GM12878 (cell line): Measurements from ENCODE around the gene ABT1. TPM values are rescaled to one million over a fixed set of nuclear protein-coding genes. Genes with fewer than 3 reads are reported as not detected.

Source experiments
- ATAC-seq: fragments of 200-7000 bp; cut with Tn5 transposase; 3 replicates; pipeline ENCODE4 v1.9.1; 2020; ENCODE audit warnings: mild to moderate bottlenecking, moderate library complexity
- BruUV-seq: library from RNA; stranded (reverse); fragments of 400-500 nt; replicated peaks from 2 replicates; lab custom pipeline; 2021; lab: Mats Ljungman, UMichigan
- CTCF ChIA-PET: fragments of 300-600 bp; sonication (Branson Sonifier 250); formaldehyde crosslinking; extraction: SDS; loops from one replicate; lab custom pipeline; 2021; ENCODE audit warnings: inconsistent platforms; lab: Yijun Ruan, JAX
- POLR2A ChIA-PET: fragments of 350-600 bp; formaldehyde crosslinking; extraction: SDS; loops from one replicate; lab custom pipeline; 2021; ENCODE audit warnings: inconsistent platforms; lab: Charles Lee
- RAD21 ChIA-PET: fragments of 300-600 bp; sonication (Branson Sonifier 250); formaldehyde crosslinking; loops from one replicate; lab custom pipeline; 2023; ENCODE audit warnings: antibody characterized with exemption; ENCODE audit not compliant: unreplicated experiment; lab: Charles Lee
- SMC1A ChIA-PET: fragments of 300-600 bp; sonication (Branson Sonifier 250); formaldehyde crosslinking; loops from one replicate; lab custom pipeline; 2023; ENCODE audit not compliant: unreplicated experiment, uncharacterized antibody; lab: Charles Lee
- DNase-seq: peaks from one replicate; pipeline ENCODE4 v3.0.0-alpha.2; 2011; ENCODE audit warnings: low read depth, low spot score
- FAIRE-seq: peaks from 3 replicates; lab custom pipeline; 2011; peaks lifted over from hg19 to GRCh38; lab: Jason Lieb, UNC
- H2AFZ ChIP-seq: 2 replicates; pipeline ENCODE4 v1.6.0; 2011; ENCODE audit warnings: low read depth, low read length, control low read depth; ENCODE audit not compliant: control insufficient read depth
- H3K27ac ChIP-seq: 2 replicates; pipeline ENCODE4 v1.5.1; 2011; ENCODE audit warnings: control low read depth; ENCODE audit not compliant: control insufficient read depth, insufficient read depth
- H3K27me3 ChIP-seq, 2 experiments: replicated peaks in 1 of 2; 2 replicates each; pipeline versions ENCODE4 v1.6.0 to v1.6.1; 2011; ENCODE audit warnings: low read length in 1 of 2; ENCODE audit not compliant: control insufficient read depth in 2 of 2, insufficient read depth in 2 of 2
- H3K36me3 ChIP-seq, 2 experiments: 2 replicates each; pipeline ENCODE4 v1.5.1; 2011; ENCODE audit warnings: low read length in 1 of 2; ENCODE audit not compliant: control insufficient read depth in 2 of 2, insufficient read depth in 2 of 2
- H3K4me1 ChIP-seq: 2 replicates; pipeline ENCODE4 v1.6.1; 2011; ENCODE audit warnings: mild to moderate bottlenecking, low read length, moderate library complexity, mixed read lengths; ENCODE audit not compliant: control insufficient read depth, insufficient read depth
- H3K4me2 ChIP-seq: 2 replicates; pipeline ENCODE4 v1.6.0; 2011; ENCODE audit warnings: control low read depth; ENCODE audit not compliant: control insufficient read depth, insufficient read depth
- H3K4me3 ChIP-seq: fragments of 200-600 bp; sonication (generic); 2 replicates; pipeline ENCODE4 v1.5.1; 2016
- H3K79me2 ChIP-seq: 2 replicates; pipeline ENCODE4 v1.6.0; 2011; ENCODE audit warnings: low read length; ENCODE audit not compliant: control insufficient read depth, insufficient read depth
- H3K9ac ChIP-seq: 2 replicates; pipeline ENCODE4 v1.8.0; 2011; ENCODE audit warnings: low read length, control low read depth, mixed read lengths; ENCODE audit not compliant: control insufficient read depth, insufficient read depth
- H3K9me3 ChIP-seq: replicated peaks from 3 replicates; pipeline ENCODE4 v1.5.1; 2011; ENCODE audit warnings: mild to moderate bottlenecking, low read length; ENCODE audit not compliant: control insufficient read depth, insufficient read depth
- H4K20me1 ChIP-seq: 2 replicates; pipeline ENCODE4 v1.6.0; 2011; ENCODE audit not compliant: control insufficient read depth, insufficient read depth
- NR2C2 ChIP-seq: IDR thresholded peaks from 2 replicates; pipeline ENCODE4 v1.6.1; 2011; ENCODE audit warnings: borderline replicate concordance, low read depth; ENCODE audit not compliant: control insufficient read depth, insufficient read length
- WGBS: methylation state at CpG from one replicate; pipeline ENCODE4 v1.1.6; 2016; ENCODE audit warnings: low lambda C conversion rate; ENCODE audit not compliant: insufficient replicate concordance, insufficient coverage; ENCODE audit errors: missing lambda C conversion rate; 5-methylcytosine and 5-hydroxymethylcytosine counted together
- in situ Hi-C: fragments of 300-500 bp; cut with MboI; formaldehyde crosslinking; loops from 9 replicates; pipeline ENCODE4 v1.14.3; 2018; ENCODE audit warnings: mixed read lengths
- intact Hi-C: fragments of 100-400 bp; cut with micrococcal nuclease; formaldehyde crosslinking; loops from one replicate; pipeline ENCODE4 v1.14.2; 2022; ENCODE audit not compliant: unreplicated experiment
- polyA plus RNA-seq, 11 experiments: library from polyadenylated mRNA; depleted of rRNA in 4 of 11; unstranded in 6 of 11; stranded (reverse) in 5 of 11; fragments of >200 nt; fragmentation: Nextera tagmentation in 4 of 11; fragmentation: Illumina TruSeq in 1 of 11; extraction: Ambion mirVana in 4 of 11; extraction: Trizol in 1 of 11; gene quantifications; 1 replicate in 1 of 11; 2 replicates in 10 of 11; pipeline versions ENCODE4 v1.2.1 to v1.2.3, GENCODE V29; 2011 to 2016; ENCODE audit warnings: inconsistent platforms in 2 of 11, missing spikeins in 2 of 11, low read depth in 1 of 11
- total RNA-seq, 4 experiments: library from RNA; depleted of rRNA in 3 of 4; stranded (reverse); fragments of >200 nt in 3 of 4; fragmentation: Illumina TruSeq in 1 of 4; extraction: Trizol in 1 of 4; gene quantifications; 2 replicates each; pipeline versions ENCODE4 v1.2.1 to v1.2.3, GENCODE V29; 2013 to 2021
- TF ChIP-seq, protein P1 (sequence below): IDR thresholded peaks from 2 replicates; pipeline ENCODE4 v1.6.1; 2011; ENCODE audit warnings: low read depth, low read length, improper control_type of control experiment, borderline replicate concordance
- TF ChIP-seq, protein P2 (sequence below): fragments of 450-650 bp; IDR thresholded peaks from 2 replicates; pipeline ENCODE4 v1.6.1; 2016; ENCODE audit warnings: mild to moderate bottlenecking

The ABT1 gene
- total and polyA plus RNA-seq, 10 of the 15 experiments (the other 5 are each of a cell fraction or from before 2014, with no cell fraction given): 8.4 to 43.5 (median 28.2) TPM

DNA sequence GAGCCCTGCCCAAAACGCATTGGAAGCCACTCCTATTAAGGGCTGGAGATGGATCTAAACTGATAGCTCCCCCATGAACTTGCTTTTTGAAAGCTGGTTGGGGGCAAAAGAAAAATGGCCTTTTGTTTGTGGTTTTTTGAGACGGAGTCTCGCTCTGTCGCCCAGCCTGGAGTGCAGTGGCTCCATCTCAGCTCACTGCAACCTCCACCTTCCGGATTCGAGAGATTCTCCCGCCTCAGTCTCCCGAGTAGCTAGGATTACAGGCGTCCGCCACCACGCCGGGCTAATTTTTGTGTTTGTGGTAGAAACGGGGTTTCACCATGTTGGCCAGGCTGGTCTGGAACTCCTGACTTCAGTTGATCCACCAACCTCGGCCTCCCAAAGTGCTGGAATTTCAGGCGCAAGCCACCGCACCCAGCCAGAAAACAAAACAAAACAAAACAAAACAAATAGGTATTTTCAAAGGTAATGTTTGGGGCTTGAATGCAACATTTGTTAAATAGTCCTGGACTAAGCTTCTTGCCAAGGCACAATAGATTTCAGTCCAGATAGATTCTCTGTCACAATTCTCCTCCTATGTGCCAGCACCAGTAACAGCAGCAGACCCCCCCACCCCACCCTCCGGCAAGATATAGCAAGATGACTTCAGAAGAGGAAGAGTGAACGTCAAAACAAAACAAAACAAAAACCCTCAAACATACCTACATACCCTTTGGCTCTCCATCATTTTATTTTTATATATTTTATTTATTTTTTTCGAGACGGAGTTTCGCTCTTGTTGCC lies 26.5 kb upstream of the ABT1 start:
- DNase-seq (no peak), ATAC-seq (no peak), FAIRE-seq (no peak)
- Histone ChIP-seq H3K4me2 (0 out of 2 replicates have a peak overlapping the region, but pooled peaks have one; percentile 86), H2AFZ (no peak overlapping the region), H3K9me3 (no peaks in the 10 kb centered on the region), H3K36me3 (no peaks in the 10 kb centered on the region), H3K27me3 (no peaks in the 10 kb centered on the region), H4K20me1 (no peaks in the 10 kb centered on the region), H3K4me3 (no peak overlapping the region), H3K27ac (no peak overlapping the region), H3K4me1 (peaks cover 13% of the 10 kb centered on the region), H3K79me2 (no peaks in the 10 kb centered on the region), H3K9ac (no peak overlapping the region)
- 77% methylated on average over 21 of the region's 21 CpGs for WGBS
- TF ChIP-seq, protein P1, sequence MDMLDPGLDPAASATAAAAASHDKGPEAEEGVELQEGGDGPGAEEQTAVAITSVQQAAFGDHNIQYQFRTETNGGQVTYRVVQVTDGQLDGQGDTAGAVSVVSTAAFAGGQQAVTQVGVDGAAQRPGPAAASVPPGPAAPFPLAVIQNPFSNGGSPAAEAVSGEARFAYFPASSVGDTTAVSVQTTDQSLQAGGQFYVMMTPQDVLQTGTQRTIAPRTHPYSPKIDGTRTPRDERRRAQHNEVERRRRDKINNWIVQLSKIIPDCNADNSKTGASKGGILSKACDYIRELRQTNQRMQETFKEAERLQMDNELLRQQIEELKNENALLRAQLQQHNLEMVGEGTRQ: no peak
- TF ChIP-seq, protein P2, sequence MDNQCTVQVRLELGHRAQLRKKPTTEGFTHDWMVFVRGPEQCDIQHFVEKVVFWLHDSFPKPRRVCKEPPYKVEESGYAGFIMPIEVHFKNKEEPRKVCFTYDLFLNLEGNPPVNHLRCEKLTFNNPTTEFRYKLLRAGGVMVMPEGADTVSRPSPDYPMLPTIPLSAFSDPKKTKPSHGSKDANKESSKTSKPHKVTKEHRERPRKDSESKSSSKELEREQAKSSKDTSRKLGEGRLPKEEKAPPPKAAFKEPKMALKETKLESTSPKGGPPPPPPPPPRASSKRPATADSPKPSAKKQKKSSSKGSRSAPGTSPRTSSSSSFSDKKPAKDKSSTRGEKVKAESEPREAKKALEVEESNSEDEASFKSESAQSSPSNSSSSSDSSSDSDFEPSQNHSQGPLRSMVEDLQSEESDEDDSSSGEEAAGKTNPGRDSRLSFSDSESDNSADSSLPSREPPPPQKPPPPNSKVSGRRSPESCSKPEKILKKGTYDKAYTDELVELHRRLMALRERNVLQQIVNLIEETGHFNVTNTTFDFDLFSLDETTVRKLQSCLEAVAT: peak; percentile 51; the same call in 1 of the 2 replicates
- no peak for TF ChIP-seq NR2C2
- BruUV-seq: no TSS peak
- intact Hi-C loops (no loop called here), in situ Hi-C loops (no loop called here)
- POLR2A ChIA-PET: interaction anchor here (0.5 to 1.8 kb wide), 11 partner anchors 14 to 298 kb away, joined by 3 to 5 read pairs (median 3); partner anchors contain the start of gene HMGN4
- SMC1A ChIA-PET: interaction anchor here (0.6 to 4.3 kb wide), 22 partner anchors 9 to 447 kb away, joined by 3 to 44 read pairs (median 7); partner anchors contain the start of genes ABT1 and HMGN4
- CTCF ChIA-PET: interaction anchor here (0.8 to 6.0 kb wide), 27 partner anchors 14 to 397 kb away, joined by 3 to 96 read pairs (median 5); partner anchors contain the start of genes ABT1 and HMGN4
- RAD21 ChIA-PET: interaction anchor here (0.8 to 8.8 kb wide), 27 partner anchors 14 to 447 kb away, joined by 3 to 64 read pairs (median 6); partner anchors contain the start of genes ABT1 and HMGN4
